CD4-positive, CD25-positive, alpha-beta regulatory T cell (primary cell): Measurements from ENCODE around the gene CEND1. TPM values are rescaled to one million over a fixed set of nuclear protein-coding genes. Genes with fewer than 3 reads are reported as not detected.

Source experiments
- ATAC-seq, 2 donors: fragments of 150-1000 bp; cut with Tn5 transposase; one replicate each; pipeline ENCODE4 v1.10.0; 2021; ENCODE audit warnings: low read depth in 2 of 2, moderate number of reproducible peaks in 2 of 2, moderate library complexity in 1 of 2
- DNase-seq, 3 donors: peaks; one replicate each; pipeline versions ENCODE4 v3.0.0 to v3.0.0-alpha.2; 2012 to 2022; ENCODE audit warnings: mixed read lengths in 1 of 3
- H3K27ac ChIP-seq: one replicate; pipeline ENCODE4 v1.7.0; 2013; ENCODE audit warnings: mild to moderate bottlenecking, low read length; ENCODE audit not compliant: insufficient read depth, poor library complexity, severe bottlenecking
- H3K27me3 ChIP-seq: one replicate; pipeline ENCODE4 v1.7.0; 2013; ENCODE audit warnings: low read length; ENCODE audit not compliant: control insufficient read depth, insufficient read depth
- H3K36me3 ChIP-seq: one replicate; pipeline ENCODE4 v1.7.0; 2013; ENCODE audit warnings: mild to moderate bottlenecking, low read length, moderate library complexity; ENCODE audit not compliant: control insufficient read depth, insufficient read depth
- H3K4me1 ChIP-seq: 2 replicates; pipeline ENCODE4 v1.7.0; 2013; ENCODE audit warnings: mild to moderate bottlenecking, low read length; ENCODE audit not compliant: insufficient read depth, control insufficient read depth, poor library complexity, severe bottlenecking
- H3K4me3 ChIP-seq: one replicate; pipeline ENCODE4 v1.7.0; 2013; ENCODE audit warnings: low read depth, mild to moderate bottlenecking, low read length, moderate library complexity
- H3K9me3 ChIP-seq, 2 experiments: 1 replicate in 1 of 2; 2 replicates in 1 of 2; pipeline ENCODE4 v1.7.0; 2013; ENCODE audit warnings: low read length in 2 of 2, mild to moderate bottlenecking in 1 of 2, moderate library complexity in 1 of 2; ENCODE audit not compliant: control insufficient read depth in 2 of 2
- H3K27ac Mint-ChIP-seq, 3 donors: one replicate each; pipeline ENCODE4 v1.8.0; 2020 to 2022; ENCODE audit warnings: mild to moderate bottlenecking in 3 of 3, mixed read lengths in 3 of 3, moderate library complexity in 2 of 3
- H3K27me3 Mint-ChIP-seq: one replicate; pipeline ENCODE4 v1.8.0; 2022; ENCODE audit warnings: mild to moderate bottlenecking, mixed read lengths
- H3K36me3 Mint-ChIP-seq: one replicate; pipeline ENCODE4 v1.8.0; 2020; ENCODE audit warnings: mixed read lengths
- H3K4me1 Mint-ChIP-seq, 4 donors: one replicate each; pipeline ENCODE4 v1.8.0; 2020 to 2022; ENCODE audit warnings: mixed read lengths in 4 of 4, mild to moderate bottlenecking in 1 of 4
- H3K4me3 Mint-ChIP-seq, 4 donors: one replicate each; pipeline ENCODE4 v1.8.0; 2020 to 2022; ENCODE audit warnings: mild to moderate bottlenecking in 4 of 4, mixed read lengths in 4 of 4, moderate library complexity in 3 of 4
- H3K9me3 Mint-ChIP-seq, 7 donors: one replicate each; pipeline ENCODE4 v1.8.0; 2020 to 2022; ENCODE audit warnings: mixed read lengths in 7 of 7, mild to moderate bottlenecking in 3 of 7, moderate library complexity in 2 of 7
- polyA plus RNA-seq, 4 donors: library from polyadenylated mRNA; unstranded; fragments of 300-500 nt; fragmentation: Illumina TruSeq; gene quantifications; one replicate each; pipeline ENCODE4 v1.2.3, GENCODE V29; 2021
- total RNA-seq: library from RNA; stranded (reverse); gene quantifications from one replicate; pipeline ENCODE4 v1.2.3, GENCODE V29; 2022

Gene CEND1
- total and polyA plus RNA-seq, 5 donors from 2014 or later: 0.47 to 0.67 (median 0.49) TPM; not detected in 2

GRCh38 chr11:834371-835316, 44.8 kb upstream of the CEND1 start:
- ATAC-seq (no peak), DNase-seq (no peak)
- Mint-ChIP-seq H3K27me3 (peaks cover 10% of the 10 kb centered on the region), H3K27ac (no peak overlapping the region), H3K9me3 (no peaks in the 10 kb centered on the region), H3K4me1 (peaks cover 0 to 29% (median 0%) of the 10 kb centered on the region in 4 donors), H3K4me3 (peak overlapping the region; percentile 75 to 83 (median 78)), H3K36me3 (no peaks in the 10 kb centered on the region)
- no peak overlapping the region for H3K27ac ChIP-seq
- no peaks in the 10 kb centered on the region for H3K27me3 ChIP-seq
- no peak overlapping the region for H3K4me3 ChIP-seq
- H3K9me3 ChIP-seq: no peaks in the 10 kb centered on the region
- peaks cover 6% of the 10 kb centered on the region for H3K36me3 ChIP-seq
- H3K4me1 ChIP-seq: peaks cover 41% of the 10 kb centered on the region

DNA sequence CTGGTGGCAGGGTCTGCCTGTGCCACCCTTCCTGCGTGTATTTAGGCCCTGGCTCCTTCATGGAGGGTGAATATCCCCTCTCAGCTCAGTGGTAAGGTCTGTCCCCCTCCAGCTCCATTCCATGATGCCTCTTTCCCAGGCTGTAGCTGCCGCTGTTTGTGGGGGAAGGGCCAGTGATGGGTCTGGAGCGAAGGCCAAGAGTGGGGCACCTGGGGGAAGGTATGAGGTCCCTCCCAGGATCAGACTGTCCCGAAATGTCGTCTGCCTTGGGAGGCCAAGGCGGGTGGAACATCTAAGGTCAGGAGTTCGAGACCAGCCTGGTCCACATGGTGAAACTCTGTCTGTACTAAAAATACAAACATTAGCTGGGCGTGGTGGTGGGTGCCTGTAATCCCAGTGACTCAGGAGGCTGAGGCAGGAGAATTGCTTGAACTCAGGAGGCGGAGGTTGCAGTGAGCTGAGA, 44.0 kb upstream of the CEND1 start:
- no peak for DNase-seq
- Mint-ChIP-seq H3K27ac (no peak overlapping the region), H3K9me3 (no peaks in the 10 kb centered on the region), H3K4me3 (peak overlapping the region; percentile 75 to 83 (median 78)), H3K4me1 (peaks cover 0 to 34% (median 0%) of the 10 kb centered on the region in 4 donors), H3K27me3 (peaks cover 17% of the 10 kb centered on the region), H3K36me3 (no peaks in the 10 kb centered on the region)
- H3K36me3 ChIP-seq: peaks cover 6% of the 10 kb centered on the region
- no peaks in the 10 kb centered on the region for H3K9me3 ChIP-seq
- H3K27ac ChIP-seq: no peak overlapping the region
- peaks cover 48% of the 10 kb centered on the region for H3K4me1 ChIP-seq
- H3K27me3 ChIP-seq: no peaks in the 10 kb centered on the region
- H3K4me3 ChIP-seq: no peak overlapping the region
- ATAC-seq: no peak

- Mint-ChIP-seq H3K4me3 (peak overlapping the region in 2 of 4 donors; percentile 78), H3K27me3 (peaks cover 23% of the 10 kb centered on the region), H3K4me1 (peaks cover 0 to 37% (median 1%) of the 10 kb centered on the region in 4 donors), H3K27ac (no peak overlapping the region), H3K36me3 (no peaks in the 10 kb centered on the region), H3K9me3 (no peaks in the 10 kb centered on the region)
- Histone ChIP-seq H3K27me3 (no peaks in the 10 kb centered on the region), H3K4me3 (no peak overlapping the region), H3K9me3 (no peaks in the 10 kb centered on the region), H3K27ac (no peak overlapping the region), H3K36me3 (no peaks in the 10 kb centered on the region), H3K4me1 (peaks cover 52% of the 10 kb centered on the region)
- DNase-seq (peak in 1 of 3 donors; percentile 39), ATAC-seq (peak; percentile 7 to 12)
Measured at GRCh38 chr11:833114-833791, 43.4 kb upstream of the CEND1 start.

- peak within 1 kb of the TSS in 1 of 3 donors; percentile 73 for H3K27ac Mint-ChIP-seq
- Histone ChIP-seq H3K27ac (no peak within 1 kb of the TSS), H3K27me3 (no peaks in the 10 kb centered on the region), H3K4me1 (peaks cover 54% of the 10 kb centered on the region), H3K9me3 (no peaks in the 10 kb centered on the region), H3K36me3 (no peaks in the 10 kb centered on the region), H3K4me3 (no peak within 1 kb of the TSS)
- ATAC-seq (peak; percentile 54), DNase-seq (peak in 2 of 3 donors; percentile 39 to 60)
- H3K4me3 Mint-ChIP-seq: peak within 1 kb of the TSS; percentile 75 to 78 (median 78)
- no peaks in the 10 kb centered on the region for H3K36me3 Mint-ChIP-seq
- H3K9me3 Mint-ChIP-seq: no peaks in the 10 kb centered on the region
- H3K27me3 Mint-ChIP-seq: peaks cover 30% of the 10 kb centered on the region
- peaks cover 0 to 43% (median 5%) of the 10 kb centered on the region in 4 donors for H3K4me1 Mint-ChIP-seq
Measured at GRCh38 chr11:832529-833113, 42.7 kb upstream of the CEND1 start, which contains the start of gene CD151. Gene CD151, plus strand, starts transcription at chr11:832952. Its CDS starts 3,118 bp downstream, at chr11:836070.

GRCh38 chr11:831961-832528, 42.2 kb upstream of the CEND1 start:
- H3K4me1 ChIP-seq: peaks cover 60% of the 10 kb centered on the region
- no peak overlapping the region for H3K4me3 ChIP-seq
- DNase-seq: no peak
- H3K36me3 ChIP-seq: no peaks in the 10 kb centered on the region
- Mint-ChIP-seq H3K27me3 (peaks cover 33% of the 10 kb centered on the region), H3K4me3 (peak overlapping the region; percentile 54 to 72 (median 58)), H3K27ac (peak overlapping the region in 1 of 3 donors; percentile 73), H3K36me3 (no peaks in the 10 kb centered on the region), H3K9me3 (no peaks in the 10 kb centered on the region), H3K4me1 (peaks cover 0 to 46% (median 6%) of the 10 kb centered on the region in 4 donors)
- no peak overlapping the region for H3K27ac ChIP-seq
- no peaks in the 10 kb centered on the region for H3K27me3 ChIP-seq
- H3K9me3 ChIP-seq: no peaks in the 10 kb centered on the region
- no peak for ATAC-seq

GRCh38 chr11:831118-831864, 41.4 kb upstream of the CEND1 start:
- ATAC-seq (no peak), DNase-seq (no peak)
- no peak overlapping the region for H3K4me3 ChIP-seq
- peaks cover 68% of the 10 kb centered on the region for H3K4me1 ChIP-seq
- peak overlapping the region; percentile 54 to 63 (median 58) for H3K4me3 Mint-ChIP-seq
- H3K9me3 Mint-ChIP-seq: no peaks in the 10 kb centered on the region
- H3K9me3 ChIP-seq: no peaks in the 10 kb centered on the region
- no peaks in the 10 kb centered on the region for H3K27me3 ChIP-seq
- H3K27me3 Mint-ChIP-seq: peaks cover 37% of the 10 kb centered on the region
- H3K36me3 ChIP-seq: no peaks in the 10 kb centered on the region
- H3K27ac Mint-ChIP-seq: peak overlapping the region in 1 of 3 donors; percentile 73
- H3K36me3 Mint-ChIP-seq: no peaks in the 10 kb centered on the region
- peaks cover 0 to 51% (median 8%) of the 10 kb centered on the region in 4 donors for H3K4me1 Mint-ChIP-seq
- no peak overlapping the region for H3K27ac ChIP-seq
